HG02970 (cell line): ENCODE results near the gene HAND2.

Experiments
- ATAC-seq: cut with Tn5 transposase; IDR thresholded peaks from one replicate; pipeline ENCODE4 v1.9.1; 2021; ENCODE audit warnings: mild to moderate bottlenecking, moderate library complexity, moderate number of reproducible peaks; ENCODE audit not compliant: unreplicated experiment, low FRiP score

Gene HAND2

GRCh38 chr4:173485164-173485563 is 44.9 kb downstream of the HAND2 start:
- ATAC-seq = no peak

- ATAC-seq = no peak
Measured at GRCh38 chr4:173482330-173482931, 47.6 kb downstream of the HAND2 start.

GRCh38 chr4:173478913-173479283 is 51.1 kb downstream of the HAND2 start:
- ATAC-seq = no peak

- ATAC-seq = no peak
Measured at GRCh38 chr4:173478201-173478912, 51.7 kb downstream of the HAND2 start.

- no peak for ATAC-seq
Measured at GRCh38 chr4:173477016-173477415, 53.0 kb downstream of the HAND2 start.
